OCI-LY3 (cell line): ENCODE measurements around the gene LYPD4.

Experiments
- EZH2phosphoT487 ChIP-seq: fragments of 200-600 bp; shearing (Covaris generic); IDR thresholded peaks from 2 replicates; pipeline ENCODE4 v1.6.1; 2018; ENCODE audit warnings: antibody characterized with exemption, mixed run types, low read depth
- TF ChIP-seq, protein P1 (sequence below): fragments of 200-600, 300-600 bp; sonication (generic); IDR thresholded peaks from 2 replicates; pipeline ENCODE4 v1.5.1; 2014; ENCODE audit warnings: antibody characterized with exemption, low read length, low read depth

DNA sequence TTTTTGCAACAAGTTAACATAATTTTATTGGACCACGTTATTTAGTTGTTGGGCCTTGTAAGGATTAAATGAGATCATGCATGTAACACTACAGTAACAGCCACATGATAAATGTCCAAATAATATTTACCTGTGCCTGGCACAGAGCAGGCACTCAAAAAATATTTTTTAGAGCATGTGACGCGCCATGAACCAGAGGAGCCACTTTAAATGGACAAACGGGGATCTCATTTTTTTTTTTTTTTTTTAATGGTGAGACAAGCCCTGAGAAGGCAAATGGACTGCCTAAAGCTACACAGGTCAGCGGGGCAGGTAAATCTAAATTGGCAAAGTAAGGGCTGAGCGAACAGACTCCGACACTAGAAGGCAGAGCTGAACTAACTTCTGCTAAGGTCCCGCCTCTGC lies 14.7 kb upstream of the LYPD4 start:
- TF ChIP-seq, protein P1, sequence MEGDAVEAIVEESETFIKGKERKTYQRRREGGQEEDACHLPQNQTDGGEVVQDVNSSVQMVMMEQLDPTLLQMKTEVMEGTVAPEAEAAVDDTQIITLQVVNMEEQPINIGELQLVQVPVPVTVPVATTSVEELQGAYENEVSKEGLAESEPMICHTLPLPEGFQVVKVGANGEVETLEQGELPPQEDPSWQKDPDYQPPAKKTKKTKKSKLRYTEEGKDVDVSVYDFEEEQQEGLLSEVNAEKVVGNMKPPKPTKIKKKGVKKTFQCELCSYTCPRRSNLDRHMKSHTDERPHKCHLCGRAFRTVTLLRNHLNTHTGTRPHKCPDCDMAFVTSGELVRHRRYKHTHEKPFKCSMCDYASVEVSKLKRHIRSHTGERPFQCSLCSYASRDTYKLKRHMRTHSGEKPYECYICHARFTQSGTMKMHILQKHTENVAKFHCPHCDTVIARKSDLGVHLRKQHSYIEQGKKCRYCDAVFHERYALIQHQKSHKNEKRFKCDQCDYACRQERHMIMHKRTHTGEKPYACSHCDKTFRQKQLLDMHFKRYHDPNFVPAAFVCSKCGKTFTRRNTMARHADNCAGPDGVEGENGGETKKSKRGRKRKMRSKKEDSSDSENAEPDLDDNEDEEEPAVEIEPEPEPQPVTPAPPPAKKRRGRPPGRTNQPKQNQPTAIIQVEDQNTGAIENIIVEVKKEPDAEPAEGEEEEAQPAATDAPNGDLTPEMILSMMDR: peak; percentile 61
- no peak for TF ChIP-seq EZH2phosphoT487
